ENCODE measurements around the gene CERK.
"Not testable (repeated sequence)": the region's sequence is repeated elsewhere in the genome, so short reads cannot be mapped to it uniquely, and the experiment has no call there.

Gene CERK

DNA sequence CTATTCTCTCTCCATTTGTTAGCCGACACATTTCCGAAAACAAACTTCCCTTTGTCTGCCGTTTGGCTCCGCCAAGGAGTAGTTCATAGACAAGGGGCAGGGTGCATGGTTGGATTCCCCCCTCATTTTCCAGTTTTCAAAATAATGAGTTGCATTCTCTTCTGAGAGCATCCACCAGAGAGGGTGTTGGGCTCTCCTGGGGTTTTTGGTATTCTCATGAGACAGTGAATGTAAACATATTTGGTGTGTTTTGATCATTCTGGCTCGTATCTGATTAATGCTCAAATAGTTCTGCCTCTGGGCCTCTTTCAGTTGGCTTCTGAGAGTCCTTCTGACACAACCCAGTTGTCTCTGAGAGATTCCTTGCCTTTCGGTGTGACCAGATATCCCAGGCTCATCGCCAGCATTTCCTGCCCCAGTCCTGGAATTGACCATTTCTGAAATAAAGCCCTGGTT, 96.2 kb downstream of the CERK start:
- DNase-seq = no peak

DNA sequence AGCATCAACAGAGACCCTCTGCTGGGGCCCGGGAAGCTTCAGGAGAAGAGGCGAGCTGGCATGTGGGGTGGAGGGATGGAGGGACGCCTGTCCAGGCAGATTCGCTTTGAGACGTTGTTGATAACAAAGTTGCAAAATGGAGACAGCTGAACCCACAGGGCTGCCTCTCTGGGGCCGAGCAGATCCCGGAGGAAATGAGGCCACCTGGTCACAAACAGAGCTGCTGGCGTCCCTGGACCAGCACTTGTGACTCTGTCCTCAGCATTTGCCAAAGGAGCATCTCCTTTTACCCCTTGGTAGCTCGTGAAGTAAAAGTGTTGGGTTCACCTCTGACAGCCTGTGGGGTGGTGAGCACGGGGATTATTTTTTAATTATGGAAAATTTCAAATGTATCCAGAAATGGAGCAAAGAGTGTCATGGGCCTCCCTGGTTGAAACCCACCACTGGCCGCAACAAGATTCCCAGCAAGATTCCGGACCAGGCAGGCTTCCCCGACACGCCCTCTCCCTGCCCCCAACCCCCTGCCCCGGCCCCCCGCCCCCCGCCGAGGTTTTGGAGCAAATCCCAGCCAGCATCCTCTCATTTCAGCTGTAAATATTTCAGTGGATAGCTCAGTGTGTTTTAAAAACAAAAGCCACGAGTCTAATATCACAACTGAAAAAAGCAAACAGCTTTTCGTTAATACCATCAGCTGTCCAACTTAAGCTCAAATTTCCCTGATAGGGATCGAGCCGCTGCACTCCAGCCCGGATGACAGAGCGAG, 97.6 kb downstream of the CERK start:
- DNase-seq = no peak

DNA sequence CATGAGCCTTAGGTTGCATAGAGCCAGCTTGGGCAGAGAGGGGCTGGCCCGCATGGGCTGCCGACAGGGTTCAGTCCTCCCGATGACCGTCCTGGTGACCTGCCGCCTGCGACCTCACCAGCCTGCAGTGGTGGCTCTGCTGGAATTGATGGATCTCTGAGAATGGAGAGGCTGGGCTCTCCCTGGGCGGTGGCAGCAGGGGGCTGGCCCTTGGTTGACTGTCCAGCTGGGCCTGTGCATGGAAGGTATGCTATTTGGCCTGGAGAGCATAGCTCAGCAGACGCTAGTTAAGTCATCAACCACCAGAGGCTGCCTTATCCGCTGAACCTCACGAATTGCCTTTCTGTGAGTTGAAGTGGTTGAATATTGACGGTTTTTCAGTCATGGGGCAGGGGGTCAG, 98.2 kb downstream of the CERK start:
- DNase-seq = no peak

DNA sequence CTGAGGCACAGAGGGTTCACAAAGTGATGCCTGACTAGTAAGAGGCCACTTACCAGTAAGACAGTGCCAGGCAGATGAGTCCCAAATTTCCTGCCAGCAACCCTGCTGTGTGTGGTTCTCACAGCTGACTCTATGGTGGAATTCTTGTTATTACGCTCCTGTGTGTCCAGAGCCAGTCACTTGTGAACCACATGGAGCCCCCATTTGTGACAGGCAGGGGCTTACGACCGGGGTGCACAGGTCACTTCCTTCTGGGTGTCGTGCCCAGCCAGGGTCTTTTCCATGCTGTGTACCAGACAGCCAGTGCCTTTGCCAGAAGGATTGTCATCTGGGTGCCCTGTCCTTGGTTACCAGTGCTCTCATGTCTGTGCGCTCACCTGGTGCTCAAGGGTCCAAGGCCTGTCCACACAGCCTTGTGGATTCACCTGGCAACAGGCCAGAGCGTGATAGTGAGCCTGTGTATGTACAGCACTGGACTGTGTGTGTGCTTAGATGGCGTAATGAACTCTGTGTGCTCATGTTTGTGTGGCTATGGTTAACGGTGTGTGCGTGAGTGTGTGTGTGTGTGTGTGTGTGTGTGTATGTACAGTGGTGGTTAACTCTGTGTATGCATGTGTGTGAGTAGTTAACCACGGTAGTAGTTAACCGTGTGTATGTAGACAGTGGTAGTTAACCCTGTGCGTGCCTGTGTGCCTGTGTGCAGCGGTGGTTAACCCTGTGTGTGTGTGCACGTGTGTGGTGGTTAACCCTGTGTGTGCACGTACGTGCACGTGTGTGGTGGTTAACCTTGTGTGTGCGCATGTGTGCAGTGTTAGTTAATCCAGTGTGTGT, 99.2 kb downstream of the CERK start:
- no peak for DNase-seq

DNA sequence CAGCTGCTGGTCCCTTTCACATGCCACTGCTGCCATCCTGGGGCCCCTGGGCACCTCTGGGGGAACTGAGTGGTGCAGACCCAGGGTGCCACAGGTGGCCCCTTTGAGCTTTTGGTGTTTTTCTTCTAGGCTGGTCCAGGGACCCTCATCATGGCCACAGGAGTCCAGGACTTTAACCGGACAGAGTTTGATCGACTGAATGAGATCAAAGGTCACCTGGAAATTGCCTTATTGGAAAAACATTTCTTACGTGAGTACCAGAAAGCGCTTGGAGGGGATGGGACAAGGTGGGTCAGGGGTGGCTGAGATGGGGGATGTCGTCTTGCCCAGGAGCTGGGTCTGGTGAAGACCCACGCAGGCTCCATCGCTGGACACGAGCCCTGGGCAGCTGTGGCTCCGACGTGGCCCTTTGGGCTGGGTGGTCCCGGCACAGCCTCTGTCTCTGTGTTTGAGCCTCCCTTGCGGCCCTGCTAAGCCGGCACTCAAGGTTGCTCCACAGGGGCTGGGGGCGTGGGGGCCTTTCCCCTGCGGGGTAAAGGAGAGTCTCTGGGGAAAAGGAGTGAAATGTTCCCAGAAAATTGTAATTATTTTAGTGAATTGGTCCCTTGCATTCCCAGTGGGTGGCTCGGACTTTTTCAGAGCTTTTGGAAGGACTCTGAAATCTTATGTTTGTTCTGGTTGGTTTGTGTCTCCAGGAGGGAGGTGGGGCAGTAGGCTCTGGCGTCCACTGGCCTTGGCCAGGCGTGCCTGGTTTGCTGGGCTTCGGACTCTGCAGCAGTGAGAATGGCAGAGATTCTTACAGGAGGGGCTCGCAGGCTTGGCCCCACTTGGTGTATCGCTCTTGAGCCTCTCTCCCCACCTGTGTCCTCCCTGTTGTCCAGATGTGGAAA, 100.1 kb downstream of the CERK start:
- DNase-seq = no peak

DNA sequence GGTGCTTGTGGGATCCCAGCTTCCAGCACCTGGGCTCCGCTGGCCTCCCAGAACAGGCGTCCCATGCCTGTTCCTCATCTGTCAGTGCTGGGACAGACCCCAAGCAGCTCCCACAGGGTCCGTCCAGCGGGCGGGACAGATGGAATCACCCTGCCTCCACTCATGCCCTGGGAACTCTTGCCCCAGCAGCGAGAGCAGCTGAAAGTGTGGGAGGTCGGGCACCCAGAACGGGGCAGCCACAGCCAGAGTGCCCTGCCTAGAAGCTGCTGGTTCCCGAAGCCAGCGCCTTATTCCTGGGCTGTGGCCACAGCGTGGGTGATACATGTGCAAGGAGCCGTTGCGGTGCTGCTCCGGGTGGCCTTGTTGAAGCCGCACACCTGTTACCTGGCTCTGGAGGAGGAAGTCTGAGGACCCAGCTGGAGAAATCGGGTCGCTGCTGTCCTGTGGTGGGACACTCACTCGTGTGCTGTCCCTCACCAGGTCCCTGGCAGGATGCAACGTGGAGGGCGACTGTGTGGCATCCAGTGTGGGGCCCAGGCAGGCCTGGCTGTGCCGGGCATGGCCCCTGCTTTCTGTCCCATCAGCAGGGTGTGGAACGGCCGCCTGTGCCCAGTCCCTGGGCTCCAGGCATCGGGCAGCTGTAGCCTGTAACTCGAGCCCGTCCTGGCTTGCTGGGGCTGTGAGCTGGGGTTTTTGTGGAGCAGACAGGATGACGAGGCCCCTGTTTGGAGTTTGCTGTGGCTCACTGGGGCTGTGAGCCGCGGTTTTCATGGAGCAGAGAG, 101.6 kb downstream of the CERK start:
- no peak for DNase-seq

DNA sequence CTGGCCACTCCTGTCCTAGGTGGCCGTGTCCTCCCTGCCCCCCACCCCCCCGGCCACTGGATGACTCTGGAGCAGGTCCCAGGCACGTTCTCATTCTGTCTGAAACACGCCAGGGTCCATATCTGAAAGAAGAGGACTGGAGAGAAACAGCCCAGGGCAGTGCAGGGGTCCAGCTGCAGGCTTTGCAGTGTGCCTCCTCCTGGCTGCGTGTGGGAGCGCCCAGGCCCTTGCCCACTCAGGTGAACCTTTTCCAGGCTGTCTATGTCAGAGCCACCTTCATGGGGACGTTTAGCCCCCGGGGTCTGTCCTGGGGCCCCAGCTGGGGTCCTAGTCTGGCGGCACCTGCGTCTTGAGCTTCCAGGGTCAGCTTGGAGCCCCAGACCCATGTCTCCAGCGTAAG, 102.3 kb downstream of the CERK start:
- no peak for DNase-seq

DNA sequence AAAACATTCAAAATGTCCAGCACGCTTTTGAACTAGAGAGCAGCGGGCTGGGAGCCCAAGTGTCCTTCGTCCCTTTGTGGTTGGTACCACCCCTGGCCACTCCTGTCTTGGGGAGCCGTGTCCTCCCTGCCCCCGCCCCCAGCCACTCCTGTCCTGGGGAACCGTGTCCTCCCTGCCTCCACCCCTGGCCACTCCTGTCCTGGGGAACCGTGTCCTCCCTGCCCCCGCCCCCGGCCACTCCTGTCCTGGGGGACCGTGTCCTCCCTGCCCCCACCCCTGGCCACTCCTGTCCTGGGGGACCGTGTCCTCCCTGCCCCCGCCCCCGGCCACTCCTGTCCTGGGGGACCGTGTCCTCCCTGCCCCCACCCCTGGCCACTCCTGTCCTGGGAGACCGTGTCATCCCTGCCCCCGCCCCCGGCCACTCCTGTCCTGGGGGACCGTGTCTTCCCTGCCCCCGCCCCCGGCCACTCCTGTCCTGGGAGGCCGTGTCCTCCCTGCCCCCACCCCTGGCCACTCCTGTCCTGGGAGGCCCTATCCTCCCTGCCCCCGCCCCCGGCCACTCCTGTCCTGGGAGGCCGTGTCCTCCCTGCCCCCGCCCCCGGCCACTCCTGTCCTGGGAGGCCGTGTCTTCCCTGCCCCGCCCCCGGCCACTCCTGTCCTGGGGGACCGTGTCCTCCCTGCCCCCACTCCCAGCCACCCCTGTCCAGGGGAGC, 102.9 kb downstream of the CERK start:
- not testable (repeated sequence) for DNase-seq
